B cell (primary cell): ENCODE results near the gene GARRE1. TPM values are rescaled to one million over a fixed set of nuclear protein-coding genes. Genes with fewer than 3 reads are reported as not detected.

Experiments
- ATAC-seq: fragments of 200-7000 bp; cut with Tn5 transposase; one replicate; pipeline ENCODE4 v1.10.0; 2021; ENCODE audit warnings: low read depth, mild to moderate bottlenecking, moderate number of reproducible peaks, moderate library complexity
- CTCF ChIA-PET: fragments of 350-600 bp; sonication (Branson Sonifier 250); formaldehyde crosslinking; loops from one replicate; lab custom pipeline; 2021; ENCODE audit warnings: antibody characterized with exemption, inconsistent platforms; lab: Charles Lee
- POLR2A ChIA-PET: fragments of 350-600 bp; sonication (Branson Sonifier 250); formaldehyde crosslinking; loops from one replicate; lab custom pipeline; 2021; ENCODE audit warnings: antibody characterized with exemption; lab: Charles Lee
- DNase-seq: peaks from one replicate; pipeline ENCODE4 v3.0.0; 2013
- H2AFZ ChIP-seq: 2 replicates; pipeline ENCODE4 v1.6.1; 2012; ENCODE audit warnings: mild to moderate bottlenecking, low read depth, low read length; ENCODE audit not compliant: insufficient read depth, poor library complexity, severe bottlenecking
- H3K27ac ChIP-seq, 2 donors: 1 replicate in 1 of 2; 2 replicates in 1 of 2; pipeline ENCODE4 v1.5.1; 2012 to 2013; ENCODE audit warnings: low read length in 2 of 2, mild to moderate bottlenecking in 2 of 2, moderate library complexity in 1 of 2
- H3K27me3 ChIP-seq, 4 experiments: fragments of 200-600 bp in 1 of 4; sonication (generic) in 1 of 4; replicated peaks in 1 of 4; 1 replicate in 2 of 4; 2 replicates in 2 of 4; pipeline versions ENCODE4 v1.6.1 to v1.7.0; 2013 to 2016; ENCODE audit warnings: low read length in 3 of 4, mild to moderate bottlenecking in 2 of 4, mixed read lengths in 1 of 4, moderate library complexity in 1 of 4; ENCODE audit not compliant: insufficient read depth in 4 of 4, control insufficient read depth in 3 of 4; ENCODE audit errors: control extremely low read depth in 1 of 4
- H3K36me3 ChIP-seq, 2 experiments: replicated peaks in 1 of 2; 1 replicate in 1 of 2; 2 replicates in 1 of 2; pipeline versions ENCODE4 v1.6.1 to v1.7.1; 2013; ENCODE audit warnings: low read length in 1 of 2; ENCODE audit not compliant: insufficient read depth in 2 of 2, control insufficient read depth in 1 of 2; ENCODE audit errors: control extremely low read depth in 1 of 2, extremely low read depth in 1 of 2
- H3K4me1 ChIP-seq, 2 donors: fragments of 200-600 bp in 1 of 2; sonication (generic) in 1 of 2; 1 replicate in 1 of 2; 2 replicates in 1 of 2; pipeline versions ENCODE4 v1.5.1 to v1.6.1; 2013 to 2017; ENCODE audit warnings: low read length in 2 of 2; ENCODE audit not compliant: control insufficient read depth in 2 of 2, insufficient read depth in 2 of 2
- H3K4me2 ChIP-seq: replicated peaks from 2 replicates; pipeline ENCODE3; 2012; ENCODE audit warnings: mild to moderate bottlenecking, low read depth, low read length; ENCODE audit not compliant: poor library complexity, severe bottlenecking
- H3K4me3 ChIP-seq, 5 experiments: fragments of 200-600 bp in 1 of 5; sonication (generic) in 1 of 5; 1 replicate in 3 of 5; 2 replicates in 2 of 5; pipeline versions ENCODE4 v1.5.1 to v1.7.0; 2011 to 2016; ENCODE audit warnings: low read length in 4 of 5, mild to moderate bottlenecking in 4 of 5, low read depth in 2 of 5, control low read depth in 1 of 5, moderate library complexity in 1 of 5; ENCODE audit not compliant: insufficient read depth in 1 of 5; ENCODE audit errors: control extremely low read depth in 1 of 5, extremely low read depth in 1 of 5
- H3K79me2 ChIP-seq: fragments of 200-600 bp; sonication (generic); one replicate; pipeline ENCODE4 v1.6.0; 2016; ENCODE audit warnings: low read length; ENCODE audit not compliant: control insufficient read depth, insufficient read depth
- H3K9ac ChIP-seq: fragments of 200-600 bp; sonication (generic); 2 replicates; pipeline ENCODE4 v1.6.1; 2017; ENCODE audit warnings: mild to moderate bottlenecking, low read length, moderate library complexity
- H3K9me3 ChIP-seq, 3 donors: one replicate each; pipeline versions ENCODE4 v1.6.1 to v1.7.1; 2013; ENCODE audit warnings: low read length in 2 of 3; ENCODE audit not compliant: control insufficient read depth in 2 of 3, insufficient read depth in 1 of 3; ENCODE audit errors: control extremely low read depth in 1 of 3
- H4K20me1 ChIP-seq: 2 replicates; pipeline ENCODE4 v1.6.0; 2012; ENCODE audit warnings: mild to moderate bottlenecking, low read length; ENCODE audit not compliant: insufficient read depth, control insufficient read depth, poor library complexity, severe bottlenecking
- H3K27ac Mint-ChIP-seq: one replicate; pipeline ENCODE4 v1.8.0; 2021; ENCODE audit warnings: mixed read lengths
- H3K27me3 Mint-ChIP-seq: one replicate; pipeline ENCODE4 v1.8.0; 2021; ENCODE audit warnings: mixed read lengths
- H3K4me1 Mint-ChIP-seq: one replicate; pipeline ENCODE4 v1.8.0; 2021; ENCODE audit warnings: mixed read lengths
- H3K4me3 Mint-ChIP-seq: one replicate; pipeline ENCODE4 v1.8.0; 2021; ENCODE audit warnings: mixed read lengths
- H3K9me3 Mint-ChIP-seq: one replicate; pipeline ENCODE4 v1.8.0; 2022; ENCODE audit warnings: mixed read lengths; ENCODE audit not compliant: insufficient read depth
- EZH2 ChIP-seq: IDR thresholded peaks from 2 replicates; pipeline ENCODE4 v1.6.1; 2012; ENCODE audit warnings: borderline replicate concordance, low read depth, mild to moderate bottlenecking, moderate library complexity, low read length; ENCODE audit not compliant: insufficient read depth, poor library complexity, severe bottlenecking
- WGBS: methylation state at CpG from one replicate; pipeline ENCODE4 v1.1.5; 2013; ENCODE audit warnings: missing lambda C conversion rate; ENCODE audit not compliant: insufficient coverage; 5-methylcytosine and 5-hydroxymethylcytosine counted together
- intact Hi-C: fragments of 100-400 bp; cut with micrococcal nuclease; formaldehyde crosslinking; loops from one replicate; pipeline ENCODE4 v1.10.0; 2022
- polyA plus RNA-seq: library from polyadenylated mRNA; depleted of rRNA; stranded (reverse); fragments of >200 nt; gene quantifications from 2 replicates; pipeline ENCODE4 v1.2.3, GENCODE V29; 2012
- total RNA-seq, 2 donors: library from RNA; stranded (reverse); fragments of 120-200 nt in 1 of 2; gene quantifications; 1 replicate in 1 of 2; 2 replicates in 1 of 2; pipeline versions ENCODE4 v1.2.3 to v1.2.4, GENCODE V29; 2013 to 2022
- TF ChIP-seq, protein P1 (sequence below): fragments of 200-600 bp; IDR thresholded peaks from one replicate; pipeline ENCODE4 v1.8.0; 2022; ENCODE audit warnings: antibody characterized with exemption, mild to moderate bottlenecking

GARRE1 gene
- total and polyA plus RNA-seq, 2 donors (not counting 1 experiment from before 2014, with no cell fraction given) = 26.3 to 55.6 TPM

DNA sequence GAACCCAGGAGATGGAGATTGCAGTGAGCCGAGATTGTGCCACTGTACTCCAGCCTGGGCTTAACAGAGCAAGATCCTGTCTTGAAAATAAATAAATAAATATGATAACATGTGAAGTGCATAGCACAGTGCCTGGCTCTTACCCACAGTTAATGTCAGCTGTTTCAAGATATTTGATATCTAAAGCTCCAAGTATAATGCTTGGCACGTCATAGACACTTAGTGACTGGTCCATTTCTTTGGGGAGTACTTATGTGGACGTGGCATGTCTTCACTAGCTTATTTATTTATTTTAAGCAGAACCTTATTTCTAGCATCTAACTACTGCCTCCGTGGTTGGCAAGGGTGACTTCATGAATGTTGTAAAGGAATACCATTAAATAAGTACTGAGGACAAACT lies 18.8 kb downstream of the GARRE1 start:
- peak overlapping the region in 1 of 5 experiments; percentile 33 for H3K4me3 ChIP-seq
- peak overlapping the region; percentile 86 to 96 for H3K27ac ChIP-seq
- no peak for DNase-seq
- no peaks in the 10 kb centered on the region for H3K36me3 ChIP-seq
- H3K9me3 Mint-ChIP-seq = no peaks in the 10 kb centered on the region
- no peak for TF ChIP-seq EZH2
- TF ChIP-seq, protein P1, sequence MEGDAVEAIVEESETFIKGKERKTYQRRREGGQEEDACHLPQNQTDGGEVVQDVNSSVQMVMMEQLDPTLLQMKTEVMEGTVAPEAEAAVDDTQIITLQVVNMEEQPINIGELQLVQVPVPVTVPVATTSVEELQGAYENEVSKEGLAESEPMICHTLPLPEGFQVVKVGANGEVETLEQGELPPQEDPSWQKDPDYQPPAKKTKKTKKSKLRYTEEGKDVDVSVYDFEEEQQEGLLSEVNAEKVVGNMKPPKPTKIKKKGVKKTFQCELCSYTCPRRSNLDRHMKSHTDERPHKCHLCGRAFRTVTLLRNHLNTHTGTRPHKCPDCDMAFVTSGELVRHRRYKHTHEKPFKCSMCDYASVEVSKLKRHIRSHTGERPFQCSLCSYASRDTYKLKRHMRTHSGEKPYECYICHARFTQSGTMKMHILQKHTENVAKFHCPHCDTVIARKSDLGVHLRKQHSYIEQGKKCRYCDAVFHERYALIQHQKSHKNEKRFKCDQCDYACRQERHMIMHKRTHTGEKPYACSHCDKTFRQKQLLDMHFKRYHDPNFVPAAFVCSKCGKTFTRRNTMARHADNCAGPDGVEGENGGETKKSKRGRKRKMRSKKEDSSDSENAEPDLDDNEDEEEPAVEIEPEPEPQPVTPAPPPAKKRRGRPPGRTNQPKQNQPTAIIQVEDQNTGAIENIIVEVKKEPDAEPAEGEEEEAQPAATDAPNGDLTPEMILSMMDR = no peak
- H3K27ac Mint-ChIP-seq = peak overlapping the region; percentile 88
- H3K4me1 ChIP-seq = peaks cover 85 to 86% of the 10 kb centered on the region in 2 donors
- no peaks in the 10 kb centered on the region for H3K9me3 ChIP-seq
- no peaks in the 10 kb centered on the region for H3K27me3 Mint-ChIP-seq
- H3K4me2 ChIP-seq = peak overlapping the region; percentile 68
- peaks cover 87% of the 10 kb centered on the region for H3K4me1 Mint-ChIP-seq
- CTCF ChIA-PET = interaction anchor here (0.9 to 1.0 kb wide), 3 partner anchors 41 to 73 kb away, joined by 3 to 4 read pairs (median 3); no protein-coding TSS in a partner anchor
- POLR2A ChIA-PET = interaction anchor here (0.6 kb wide), 1 partner anchor 23 kb away, joined by 3 read pairs; no protein-coding TSS in a partner anchor
- peak overlapping the region; percentile 54 for H3K4me3 Mint-ChIP-seq
- H3K9ac ChIP-seq = peak overlapping the region; percentile 54
- H3K27me3 ChIP-seq = no peaks in the 10 kb centered on the region
- intact Hi-C loops = loop anchor here (5.0 kb wide), 2 partner anchors 44 to 901 kb away; partner anchors contain the start of gene CEBPG
- ATAC-seq = no peak
- no peaks in the 10 kb centered on the region for H4K20me1 ChIP-seq
- no CpG with 5 or more reads among the region's 4 CpGs for WGBS
- peak overlapping the region; percentile 63 for H2AFZ ChIP-seq
- H3K79me2 ChIP-seq = peaks cover 92% of the 10 kb centered on the region

DNA sequence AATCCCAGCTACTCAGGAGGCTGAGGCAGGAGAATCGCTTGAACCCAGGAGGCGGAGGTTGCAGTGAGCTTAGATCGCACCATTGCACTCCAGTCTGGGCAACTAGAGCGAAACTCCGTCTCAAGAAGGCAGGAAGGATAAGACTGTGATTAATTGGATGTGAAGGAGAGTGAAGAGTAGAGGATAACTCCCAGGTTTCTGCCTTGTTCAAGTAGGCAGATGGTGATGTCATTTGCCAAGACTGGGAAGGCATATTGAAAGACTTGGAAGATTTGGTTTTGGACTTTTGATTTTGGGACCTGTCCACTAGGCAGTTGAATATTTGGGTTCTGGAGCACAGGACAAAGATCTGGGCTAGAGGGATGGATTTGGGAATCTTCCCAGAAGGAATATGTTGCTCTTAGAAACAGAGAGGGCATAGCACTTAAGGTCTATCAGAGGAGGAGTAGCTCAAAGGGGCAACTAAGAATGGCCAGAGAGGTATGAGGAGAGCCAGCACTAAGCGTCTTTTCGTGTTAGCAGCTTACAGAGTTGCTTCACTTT lies 20.0 kb downstream of the GARRE1 start:
- H3K27me3 ChIP-seq = no peaks in the 10 kb centered on the region
- Mint-ChIP-seq H3K27me3 (no peaks in the 10 kb centered on the region), H3K4me3 (peak overlapping the region; percentile 8), H3K27ac (peak overlapping the region; percentile 88), H3K4me1 (peaks cover 81% of the 10 kb centered on the region), H3K9me3 (no peaks in the 10 kb centered on the region)
- H3K9ac ChIP-seq = no peak overlapping the region
- no peaks in the 10 kb centered on the region for H4K20me1 ChIP-seq
- peak overlapping the region; percentile 86 to 96 for H3K27ac ChIP-seq
- H3K4me1 ChIP-seq = peaks cover 74 to 76% of the 10 kb centered on the region in 2 donors
- H3K9me3 ChIP-seq = no peaks in the 10 kb centered on the region
- H3K4me2 ChIP-seq = peak overlapping the region; percentile 7
- 95% methylated on average over 7 of the region's 7 CpGs for WGBS
- ATAC-seq (no peak), DNase-seq (no peak)
- H2AFZ ChIP-seq = no peak overlapping the region
- H3K36me3 ChIP-seq = peaks cover 0 to 4% of the 10 kb centered on the region in 2 experiments
- ChIA-PET POLR2A (interaction anchor here (0.6 kb wide), 1 partner anchor 54 kb away, joined by 4 read pairs; no protein-coding TSS in a partner anchor), CTCF (interaction anchor here (1.6 kb wide), 1 partner anchor 62 kb away, joined by 3 read pairs; no protein-coding TSS in a partner anchor)
- peaks cover 92% of the 10 kb centered on the region for H3K79me2 ChIP-seq
- no peak overlapping the region for H3K4me3 ChIP-seq
- TF ChIP-seq, protein P1 = no peak
- no peak for TF ChIP-seq EZH2
- intact Hi-C loops = loop anchor here (5.0 kb wide), 2 partner anchors 43 to 902 kb away; partner anchors contain the start of gene CEBPG
